ENCODE data around the gene PHACTR1. TPM values are rescaled to one million over a fixed set of nuclear protein-coding genes. Genes with fewer than 3 reads are reported as not detected.

The PHACTR1 gene
- total and polyA plus RNA-seq, 4 donors = 18.1 to 49.0 (median 39.5) TPM

- no peaks in the 10 kb centered on the region for H3K9me3 ChIP-seq (ENCODE audit: control insufficient read depth, insufficient read depth, low read length)
- no peaks in the 10 kb centered on the region for H3K36me3 ChIP-seq (ENCODE audit: control insufficient read depth, insufficient read depth, low read length)
- H3K27me3 ChIP-seq (ENCODE audit: control insufficient read depth, insufficient read depth, low read length) = no peaks in the 10 kb centered on the region
- H3K4me3 ChIP-seq (ENCODE audit: low read depth, low read length) = no peak overlapping the region
- no peak overlapping the region for H3K27ac ChIP-seq (ENCODE audit: low read depth, low read length)
- no peak for DNase-seq (ENCODE audit: low read depth in 4 of 6, low spot score in 6 of 6)
- WGBS (ENCODE audit: insufficient coverage) = no CpG with 5 or more reads among the region's 1 CpG
- no peaks in the 10 kb centered on the region for H3K4me1 ChIP-seq (ENCODE audit: control insufficient read depth, insufficient read depth, low read length)
Measured at GRCh38 chr6:13066820-13067219, 350.3 kb downstream of the PHACTR1 start.

DNA sequence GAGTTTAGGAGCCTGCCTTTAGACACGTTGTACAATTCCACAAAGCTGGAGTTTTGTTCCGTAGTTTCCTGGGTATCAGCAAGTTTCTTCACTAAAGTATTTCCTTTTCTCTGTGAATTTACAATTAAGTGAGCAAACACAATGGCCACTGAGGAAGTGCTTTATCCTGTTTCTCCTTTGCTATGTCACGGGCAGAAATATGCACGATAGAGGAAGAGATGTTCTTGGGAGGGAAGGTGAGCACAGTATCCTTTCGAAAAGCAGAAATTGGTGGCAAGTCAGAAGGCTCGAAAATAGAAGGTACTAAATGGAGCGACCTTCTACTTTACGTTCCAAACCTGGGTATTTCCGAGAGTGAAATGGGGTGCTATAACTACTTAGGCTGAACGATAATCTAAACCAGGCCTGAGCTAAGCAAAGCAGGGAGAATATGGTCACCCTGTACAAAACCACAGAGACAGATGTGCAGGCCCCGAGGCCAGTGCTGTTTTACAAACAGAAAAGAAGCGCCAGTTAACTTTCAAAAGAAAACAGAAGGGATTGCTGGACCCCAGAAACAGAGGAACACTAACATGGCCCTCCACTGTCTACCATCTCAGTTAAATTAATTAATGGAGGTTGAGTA, 352.1 kb downstream of the PHACTR1 start:
- Histone ChIP-seq H3K9me3 (ENCODE audit: control insufficient read depth, insufficient read depth, low read length) (no peaks in the 10 kb centered on the region), H3K36me3 (ENCODE audit: control insufficient read depth, insufficient read depth, low read length) (no peaks in the 10 kb centered on the region), H3K27ac (ENCODE audit: low read depth, low read length) (no peak overlapping the region), H3K4me1 (ENCODE audit: control insufficient read depth, insufficient read depth, low read length) (no peaks in the 10 kb centered on the region), H3K4me3 (ENCODE audit: low read depth, low read length) (no peak overlapping the region), H3K27me3 (ENCODE audit: control insufficient read depth, insufficient read depth, low read length) (no peaks in the 10 kb centered on the region)
- DNase-seq (ENCODE audit: low read depth in 4 of 6, low spot score in 6 of 6) = no peak
- 73% methylated on average over 6 of the region's 12 CpGs for WGBS (ENCODE audit: insufficient coverage)

DNA sequence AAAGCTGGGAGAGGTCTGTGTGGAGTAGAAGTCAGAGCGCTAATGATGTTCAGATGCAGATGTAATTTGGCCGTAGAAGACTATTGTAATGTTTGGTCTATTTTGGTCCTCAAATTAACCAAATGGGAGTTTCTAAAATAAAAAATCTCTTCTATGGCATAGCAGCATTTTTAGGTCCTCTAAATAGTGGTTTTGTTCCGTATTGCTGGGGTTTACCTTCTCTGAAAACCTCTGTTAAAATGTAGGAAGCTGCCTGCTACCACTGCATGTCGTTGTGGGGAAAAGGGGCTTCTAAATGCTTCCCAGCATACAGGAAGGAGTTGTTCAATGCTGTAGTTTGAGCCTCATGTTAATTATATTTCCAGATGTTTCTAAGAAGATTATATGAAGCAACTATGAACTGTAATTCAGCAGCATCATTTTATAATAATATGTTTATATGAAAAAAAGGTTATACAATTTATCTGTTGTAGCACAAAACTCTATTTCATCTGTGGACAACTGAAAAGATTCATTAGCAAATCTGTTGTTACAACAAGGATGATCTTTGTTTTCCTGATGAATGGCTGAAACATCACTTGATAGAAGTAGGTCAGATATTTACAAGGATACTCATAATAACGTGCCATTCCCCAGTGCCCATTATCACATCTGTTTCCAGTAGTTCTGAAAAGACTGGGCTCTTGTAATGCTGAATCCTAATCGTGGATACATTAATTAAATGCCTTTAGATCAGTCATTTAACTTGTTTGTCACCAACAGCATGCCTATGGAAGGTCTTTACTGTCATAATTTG, 355.2 kb downstream of the PHACTR1 start:
- no CpG with 5 or more reads among the region's 6 CpGs for WGBS (ENCODE audit: insufficient coverage)
- H3K36me3 ChIP-seq (ENCODE audit: control insufficient read depth, insufficient read depth, low read length) = no peaks in the 10 kb centered on the region
- no peak for DNase-seq (ENCODE audit: low read depth in 4 of 6, low spot score in 6 of 6)
- H3K27ac ChIP-seq (ENCODE audit: low read depth, low read length) = no peak overlapping the region
- no peaks in the 10 kb centered on the region for H3K27me3 ChIP-seq (ENCODE audit: control insufficient read depth, insufficient read depth, low read length)
- H3K4me1 ChIP-seq (ENCODE audit: control insufficient read depth, insufficient read depth, low read length) = no peaks in the 10 kb centered on the region
- no peak overlapping the region for H3K4me3 ChIP-seq (ENCODE audit: low read depth, low read length)
- no peaks in the 10 kb centered on the region for H3K9me3 ChIP-seq (ENCODE audit: control insufficient read depth, insufficient read depth, low read length)

DNA sequence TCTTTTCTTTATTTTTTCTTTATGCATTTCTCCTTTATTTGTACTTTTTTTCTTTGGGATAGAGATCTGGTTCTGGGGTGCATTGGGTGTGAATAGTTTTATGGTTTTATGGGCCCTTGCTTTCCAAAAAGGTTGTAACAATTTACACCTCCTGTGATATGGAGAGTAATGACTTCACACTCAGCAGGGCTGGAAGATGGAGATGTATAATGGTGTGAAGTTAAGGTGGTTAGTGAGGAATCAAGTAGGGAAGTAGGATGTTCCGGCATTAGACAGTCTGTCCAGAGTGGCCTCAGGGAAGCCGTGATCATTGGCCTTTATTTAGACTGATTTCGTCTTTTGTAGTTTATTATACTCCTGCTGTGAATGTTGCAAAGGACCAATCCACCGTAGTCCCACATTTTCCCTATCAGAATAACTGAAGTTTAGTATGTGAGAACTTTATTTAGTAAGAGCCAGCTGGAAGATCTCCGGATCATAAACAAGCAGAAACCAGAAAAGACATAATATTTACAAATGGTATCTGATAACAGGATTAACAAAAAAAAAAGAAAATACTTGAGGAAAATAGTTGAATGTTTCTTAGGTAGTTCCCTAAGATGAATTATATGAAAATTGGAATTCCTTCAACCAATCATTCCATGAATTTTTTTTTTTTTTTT, 356.2 kb downstream of the PHACTR1 start:
- DNase-seq (ENCODE audit: low read depth in 4 of 6, low spot score in 6 of 6) = peak in 1 of 6 donors; percentile 51
- Histone ChIP-seq H3K27ac (ENCODE audit: low read depth, low read length) (no peak overlapping the region), H3K4me1 (ENCODE audit: control insufficient read depth, insufficient read depth, low read length) (no peaks in the 10 kb centered on the region), H3K9me3 (ENCODE audit: control insufficient read depth, insufficient read depth, low read length) (no peaks in the 10 kb centered on the region), H3K4me3 (ENCODE audit: low read depth, low read length) (no peak overlapping the region), H3K36me3 (ENCODE audit: control insufficient read depth, insufficient read depth, low read length) (no peaks in the 10 kb centered on the region), H3K27me3 (ENCODE audit: control insufficient read depth, insufficient read depth, low read length) (no peaks in the 10 kb centered on the region)
- WGBS (ENCODE audit: insufficient coverage) = no CpG with 5 or more reads among the region's 5 CpGs

GRCh38 chr6:13074415-13075140, 358.0 kb downstream of the PHACTR1 start:
- no peaks in the 10 kb centered on the region for H3K27me3 ChIP-seq (ENCODE audit: control insufficient read depth, insufficient read depth, low read length)
- H3K4me3 ChIP-seq (ENCODE audit: low read depth, low read length) = no peak overlapping the region
- no peak overlapping the region for H3K27ac ChIP-seq (ENCODE audit: low read depth, low read length)
- no peak for DNase-seq (ENCODE audit: low read depth in 4 of 6, low spot score in 6 of 6)
- H3K4me1 ChIP-seq (ENCODE audit: control insufficient read depth, insufficient read depth, low read length) = no peaks in the 10 kb centered on the region
- H3K9me3 ChIP-seq (ENCODE audit: control insufficient read depth, insufficient read depth, low read length) = no peaks in the 10 kb centered on the region
- WGBS (ENCODE audit: insufficient coverage) = 90% methylated on average over 2 of the region's 3 CpGs
- no peaks in the 10 kb centered on the region for H3K36me3 ChIP-seq (ENCODE audit: control insufficient read depth, insufficient read depth, low read length)

DNA sequence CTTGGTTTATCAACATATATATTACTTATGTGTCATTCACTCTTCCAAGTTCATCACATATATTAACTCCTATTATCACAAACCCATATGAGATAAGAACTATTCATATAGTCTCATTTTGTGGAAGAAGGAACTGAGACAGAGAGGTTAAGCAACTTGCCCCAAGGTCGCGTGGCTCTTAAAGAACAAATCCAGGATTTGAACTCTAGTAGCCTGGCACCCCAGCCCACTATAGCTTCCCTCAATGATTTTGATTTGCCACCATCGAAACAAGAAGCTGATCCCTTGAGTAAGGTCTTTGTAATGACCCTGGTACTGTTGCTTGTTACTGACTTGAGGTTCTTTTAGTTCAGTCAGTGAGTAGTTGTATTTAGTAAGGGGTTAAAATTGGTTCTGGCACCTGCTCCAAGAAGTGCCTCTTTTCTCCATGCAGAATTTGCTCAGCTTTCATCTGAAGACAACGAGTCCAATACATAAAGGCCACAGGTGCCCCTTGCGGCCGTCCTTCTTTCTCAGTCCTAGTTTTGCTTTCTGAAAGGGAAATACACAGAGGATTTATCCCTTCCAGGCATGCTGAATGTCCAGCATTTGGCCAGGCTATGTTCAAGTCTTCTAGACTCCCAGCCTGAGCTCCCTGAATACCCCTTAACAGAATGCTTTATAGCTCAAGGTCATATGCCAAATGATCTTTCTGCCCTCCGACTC, 358.7 kb downstream of the PHACTR1 start:
- Histone ChIP-seq H3K4me3 (ENCODE audit: low read depth, low read length) (no peak overlapping the region), H3K36me3 (ENCODE audit: control insufficient read depth, insufficient read depth, low read length) (no peaks in the 10 kb centered on the region), H3K9me3 (ENCODE audit: control insufficient read depth, insufficient read depth, low read length) (no peaks in the 10 kb centered on the region), H3K27ac (ENCODE audit: low read depth, low read length) (peak overlapping the region; percentile 10), H3K27me3 (ENCODE audit: control insufficient read depth, insufficient read depth, low read length) (no peaks in the 10 kb centered on the region), H3K4me1 (ENCODE audit: control insufficient read depth, insufficient read depth, low read length) (no peaks in the 10 kb centered on the region)
- 49% methylated on average over 5 of the region's 7 CpGs for WGBS (ENCODE audit: insufficient coverage)
- no peak for DNase-seq (ENCODE audit: low read depth in 4 of 6, low spot score in 6 of 6)

DNA sequence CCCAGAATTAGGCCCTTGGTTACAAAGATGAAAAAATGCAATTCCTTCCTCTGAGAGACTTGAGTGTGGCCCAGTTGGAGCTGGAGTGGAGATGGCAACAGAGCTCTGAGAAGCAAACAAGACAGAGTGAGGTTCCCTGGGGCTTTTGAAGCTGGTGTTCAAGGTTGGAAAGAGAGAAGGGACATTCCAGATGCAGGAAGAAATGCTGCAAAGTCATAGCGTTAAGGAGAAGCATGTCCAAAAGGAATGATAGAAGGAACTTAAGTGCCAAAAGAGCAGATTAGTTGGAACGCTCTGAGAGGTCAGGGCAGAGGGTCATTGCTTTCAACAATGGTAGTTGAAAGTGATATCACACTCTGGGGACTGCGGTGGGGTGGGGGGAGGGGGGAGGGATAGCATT, 360.0 kb downstream of the PHACTR1 start:
- Histone ChIP-seq H3K4me3 (ENCODE audit: low read depth, low read length) (no peak overlapping the region), H3K9me3 (ENCODE audit: control insufficient read depth, insufficient read depth, low read length) (no peaks in the 10 kb centered on the region), H3K4me1 (ENCODE audit: control insufficient read depth, insufficient read depth, low read length) (no peaks in the 10 kb centered on the region), H3K27ac (ENCODE audit: low read depth, low read length) (no peak overlapping the region), H3K36me3 (ENCODE audit: control insufficient read depth, insufficient read depth, low read length) (no peaks in the 10 kb centered on the region), H3K27me3 (ENCODE audit: control insufficient read depth, insufficient read depth, low read length) (no peaks in the 10 kb centered on the region)
- DNase-seq (ENCODE audit: low read depth in 4 of 6, low spot score in 6 of 6) = no peak
- WGBS (ENCODE audit: insufficient coverage) = 61% methylated on average over 2 of the region's 3 CpGs

GRCh38 chr6:13077117-13077516, 360.6 kb downstream of the PHACTR1 start:
- H3K4me3 ChIP-seq (ENCODE audit: low read depth, low read length) = no peak overlapping the region
- no peaks in the 10 kb centered on the region for H3K9me3 ChIP-seq (ENCODE audit: control insufficient read depth, insufficient read depth, low read length)
- no peaks in the 10 kb centered on the region for H3K4me1 ChIP-seq (ENCODE audit: control insufficient read depth, insufficient read depth, low read length)
- no peaks in the 10 kb centered on the region for H3K27me3 ChIP-seq (ENCODE audit: control insufficient read depth, insufficient read depth, low read length)
- WGBS (ENCODE audit: insufficient coverage) = no CpG with 5 or more reads among the region's 1 CpG
- no peak overlapping the region for H3K27ac ChIP-seq (ENCODE audit: low read depth, low read length)
- H3K36me3 ChIP-seq (ENCODE audit: control insufficient read depth, insufficient read depth, low read length) = no peaks in the 10 kb centered on the region
- no peak for DNase-seq (ENCODE audit: low read depth in 4 of 6, low spot score in 6 of 6)

DNA sequence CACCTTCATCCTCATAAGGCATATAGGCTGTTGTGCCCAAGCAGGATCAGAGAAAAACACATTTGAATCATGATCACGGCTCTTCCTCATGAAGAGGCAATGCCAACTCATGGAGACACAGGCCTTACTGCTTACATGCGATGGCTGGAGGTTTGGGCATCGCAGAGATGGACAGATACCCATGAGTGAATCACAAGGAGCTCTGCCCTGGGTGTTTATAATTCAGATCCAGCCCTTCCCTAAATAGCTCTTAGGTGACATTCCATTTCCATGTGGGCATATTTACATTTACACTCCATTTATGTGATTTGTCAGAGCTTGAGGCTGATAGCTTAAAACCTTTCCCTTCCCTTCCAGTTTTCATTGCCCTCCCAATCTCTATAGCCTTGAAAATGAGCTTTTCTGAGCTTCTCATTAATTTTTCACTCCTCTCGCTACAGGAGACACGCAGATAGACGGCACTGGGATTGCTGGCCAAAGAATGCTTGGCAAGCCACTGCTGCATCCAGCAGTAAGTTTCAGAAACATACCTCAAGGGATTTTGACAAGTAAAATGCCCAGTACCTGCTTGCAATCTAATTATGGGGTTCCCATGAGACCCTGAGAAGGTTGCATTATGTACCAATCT, 362.6 kb downstream of the PHACTR1 start:
- no peak overlapping the region for H3K27ac ChIP-seq (ENCODE audit: low read depth, low read length)
- peak in 1 of 6 donors; percentile 67 for DNase-seq (ENCODE audit: low read depth in 4 of 6, low spot score in 6 of 6)

More for the DNA sequence above, 362.6 kb downstream of the PHACTR1 start:
- no peak overlapping the region for H3K4me3 ChIP-seq (ENCODE audit: low read depth, low read length)
- H3K27me3 ChIP-seq (ENCODE audit: control insufficient read depth, insufficient read depth, low read length) = no peaks in the 10 kb centered on the region
- WGBS (ENCODE audit: insufficient coverage) = 32% methylated on average over 3 of the region's 6 CpGs
- no peaks in the 10 kb centered on the region for H3K4me1 ChIP-seq (ENCODE audit: control insufficient read depth, insufficient read depth, low read length)
- H3K9me3 ChIP-seq (ENCODE audit: control insufficient read depth, insufficient read depth, low read length) = no peaks in the 10 kb centered on the region
- H3K36me3 ChIP-seq (ENCODE audit: control insufficient read depth, insufficient read depth, low read length) = no peaks in the 10 kb centered on the region

Measured in spinal cord (tissue), 10 donors.